ENCODE data around the gene CDCP1.

Gene CDCP1

GRCh38 chr3:45135959-45136358 lies 10.2 kb downstream of the CDCP1 start:
- no peak for DNase-seq

- DNase-seq, result no peak
Measured at GRCh38 chr3:45134758-45135521, 11.2 kb downstream of the CDCP1 start.

- no peak for DNase-seq
Measured at GRCh38 chr3:45132568-45133211, 13.5 kb downstream of the CDCP1 start.

GRCh38 chr3:45131201-45131600 lies 15.0 kb downstream of the CDCP1 start:
- no peak for DNase-seq

GRCh38 chr3:45130476-45130875 lies 15.7 kb downstream of the CDCP1 start:
- no peak for DNase-seq

- no peak for DNase-seq
Measured at GRCh38 chr3:45128950-45129349, 17.2 kb downstream of the CDCP1 start.

GRCh38 chr3:45127130-45127822 lies 18.9 kb downstream of the CDCP1 start:
- no peak for DNase-seq

GRCh38 chr3:45126730-45127129 lies 19.4 kb downstream of the CDCP1 start:
- no peak for DNase-seq

GRCh38 chr3:45125550-45126026 lies 20.6 kb downstream of the CDCP1 start:
- no peak for DNase-seq

- DNase-seq, result no peak
Measured at GRCh38 chr3:45124956-45125355, 21.2 kb downstream of the CDCP1 start.

GRCh38 chr3:45124352-45124751 lies 21.8 kb downstream of the CDCP1 start:
- DNase-seq, result no peak

GRCh38 chr3:45123581-45124269 lies 22.5 kb downstream of the CDCP1 start:
- no peak for DNase-seq

GRCh38 chr3:45123030-45123429 lies 23.1 kb downstream of the CDCP1 start:
- DNase-seq, result no peak

GRCh38 chr3:45120359-45121158 lies 25.6 kb downstream of the CDCP1 start:
- DNase-seq, result no peak

- no peak for DNase-seq
Measured at GRCh38 chr3:45119824-45120358, 26.3 kb downstream of the CDCP1 start.

GRCh38 chr3:45119376-45119775 lies 26.8 kb downstream of the CDCP1 start:
- no peak for DNase-seq

GRCh38 chr3:45118615-45119071 lies 27.5 kb downstream of the CDCP1 start:
- DNase-seq, result no peak

GRCh38 chr3:45116350-45116749 lies 29.8 kb downstream of the CDCP1 start:
- DNase-seq, result no peak

- no peak for DNase-seq
Measured at GRCh38 chr3:45113625-45114050, 32.5 kb downstream of the CDCP1 start.

- no peak for DNase-seq
Measured at GRCh38 chr3:45112939-45113338, 33.2 kb downstream of the CDCP1 start.

- no peak for DNase-seq
Measured at GRCh38 chr3:45110509-45110833, 35.7 kb downstream of the CDCP1 start.

All from activated CD8-positive, alpha-beta memory T cell treated with anti-CD3 and anti-CD28 coated beads, Interleukin-2, amount 50 U/mL, for 4 hours (primary cell).